ENCODE results near the gene IL1A. TPM values are rescaled to one million over a fixed set of nuclear protein-coding genes. Genes with fewer than 3 reads are reported as not detected.

IL1A gene
- total RNA-seq, 2 experiments from 2014 or later = not detected

GRCh38 chr2:112772911-112773475, 11.3 kb downstream of the IL1A start:
- no peak overlapping the region for H3K27ac Mint-ChIP-seq
- H3K4me3 ChIP-seq (ENCODE audit: low read length) = no peak overlapping the region
- no peak overlapping the region for H3K27ac ChIP-seq (ENCODE audit: low read depth in 1 of 2, low read length in 2 of 2)
- no peaks in the 10 kb centered on the region for H3K36me3 ChIP-seq (ENCODE audit: insufficient read depth, low read length)
- TF ChIP-seq, protein P1, sequence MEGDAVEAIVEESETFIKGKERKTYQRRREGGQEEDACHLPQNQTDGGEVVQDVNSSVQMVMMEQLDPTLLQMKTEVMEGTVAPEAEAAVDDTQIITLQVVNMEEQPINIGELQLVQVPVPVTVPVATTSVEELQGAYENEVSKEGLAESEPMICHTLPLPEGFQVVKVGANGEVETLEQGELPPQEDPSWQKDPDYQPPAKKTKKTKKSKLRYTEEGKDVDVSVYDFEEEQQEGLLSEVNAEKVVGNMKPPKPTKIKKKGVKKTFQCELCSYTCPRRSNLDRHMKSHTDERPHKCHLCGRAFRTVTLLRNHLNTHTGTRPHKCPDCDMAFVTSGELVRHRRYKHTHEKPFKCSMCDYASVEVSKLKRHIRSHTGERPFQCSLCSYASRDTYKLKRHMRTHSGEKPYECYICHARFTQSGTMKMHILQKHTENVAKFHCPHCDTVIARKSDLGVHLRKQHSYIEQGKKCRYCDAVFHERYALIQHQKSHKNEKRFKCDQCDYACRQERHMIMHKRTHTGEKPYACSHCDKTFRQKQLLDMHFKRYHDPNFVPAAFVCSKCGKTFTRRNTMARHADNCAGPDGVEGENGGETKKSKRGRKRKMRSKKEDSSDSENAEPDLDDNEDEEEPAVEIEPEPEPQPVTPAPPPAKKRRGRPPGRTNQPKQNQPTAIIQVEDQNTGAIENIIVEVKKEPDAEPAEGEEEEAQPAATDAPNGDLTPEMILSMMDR (IDR thresholded peaks at IDR 0.05) = no peak
- intact Hi-C loops (cut with DNase I, micrococcal nuclease) = no loop called here
- ATAC-seq (ENCODE audit: poor library complexity) (no peak), DNase-seq (no peak)
- peaks cover 8% of the 10 kb centered on the region for H3K27me3 Mint-ChIP-seq
- H3K36me3 Mint-ChIP-seq (ENCODE audit: low read depth) = no peaks in the 10 kb centered on the region
- H3K27me3 ChIP-seq (ENCODE audit: control insufficient read depth in 1 of 2, insufficient read depth in 2 of 2, low read length in 2 of 2) = no peaks in the 10 kb centered on the region
- H3K4me1 ChIP-seq (ENCODE audit: insufficient read depth, low read length) = peaks cover 9% of the 10 kb centered on the region
- H3K9me3 Mint-ChIP-seq = no peaks in the 10 kb centered on the region
- ChIA-PET POLR2A (interaction anchor here (0.6 to 0.7 kb wide), 2 partner anchors 11 to 283 kb away, joined by 3 read pairs; no protein-coding TSS in a partner anchor), CTCF (interaction anchor here (1.1 kb wide), 1 partner anchor 23 kb away, joined by 4 read pairs; no protein-coding TSS in a partner anchor)
- H3K4me1 Mint-ChIP-seq (ENCODE audit: low read depth) = peaks cover 16% of the 10 kb centered on the region
- no peak overlapping the region for H3K4me3 Mint-ChIP-seq
- no peaks in the 10 kb centered on the region for H3K9me3 ChIP-seq (ENCODE audit: control insufficient read depth in 1 of 2, insufficient read depth in 1 of 2, low read length in 2 of 2)

- peaks cover 3% of the 10 kb centered on the region for H3K27me3 Mint-ChIP-seq
- CTCF ChIA-PET = no interaction called here
- peaks cover 18% of the 10 kb centered on the region for H3K4me1 Mint-ChIP-seq (ENCODE audit: low read depth)
- Histone ChIP-seq H3K27ac (ENCODE audit: low read depth in 1 of 2, low read length in 2 of 2) (no peak overlapping the region), H3K27me3 (ENCODE audit: control insufficient read depth in 1 of 2, insufficient read depth in 2 of 2, low read length in 2 of 2) (no peaks in the 10 kb centered on the region), H3K4me3 (ENCODE audit: low read length) (no peak overlapping the region), H3K4me1 (ENCODE audit: insufficient read depth, low read length) (peaks cover 10% of the 10 kb centered on the region), H3K36me3 (ENCODE audit: insufficient read depth, low read length) (no peaks in the 10 kb centered on the region), H3K9me3 (ENCODE audit: control insufficient read depth in 1 of 2, insufficient read depth in 1 of 2, low read length in 2 of 2) (no peaks in the 10 kb centered on the region)
- POLR2A ChIA-PET = no interaction called here
- H3K36me3 Mint-ChIP-seq (ENCODE audit: low read depth) = no peaks in the 10 kb centered on the region
- ATAC-seq (ENCODE audit: poor library complexity) = no peak
- no peak overlapping the region for H3K4me3 Mint-ChIP-seq
- peak in 1 of 14 experiments; percentile 12 for DNase-seq
- intact Hi-C loops (cut with DNase I, micrococcal nuclease) = no loop called here
- no peaks in the 10 kb centered on the region for H3K9me3 Mint-ChIP-seq
- H3K27ac Mint-ChIP-seq = no peak overlapping the region
- TF ChIP-seq, protein P1 (IDR thresholded peaks at IDR 0.05) = no peak
These were observed 12.0 kb downstream of the IL1A start for GRCh38 chr2:112772322-112772721.

GRCh38 chr2:112768432-112768831, 15.9 kb downstream of the IL1A start:
- peaks cover 33% of the 10 kb centered on the region for H3K4me1 Mint-ChIP-seq (ENCODE audit: low read depth)
- intact Hi-C loops (cut with DNase I, micrococcal nuclease) = loop anchor here in 1 of 2 experiments (10.0 kb wide), 2 partner anchors 714 to 884 kb away; partner anchors contain the start of genes ANAPC1 and TMEM87B
- CTCF ChIA-PET = interaction anchor here (1.0 to 1.2 kb wide), 3 partner anchors 18 to 117 kb away, joined by 3 read pairs; no protein-coding TSS in a partner anchor
- Histone ChIP-seq H3K4me1 (ENCODE audit: insufficient read depth, low read length) (peaks cover 21% of the 10 kb centered on the region), H3K36me3 (ENCODE audit: insufficient read depth, low read length) (no peaks in the 10 kb centered on the region), H3K9me3 (ENCODE audit: control insufficient read depth in 1 of 2, insufficient read depth in 1 of 2, low read length in 2 of 2) (no peaks in the 10 kb centered on the region), H3K27ac (ENCODE audit: low read depth in 1 of 2, low read length in 2 of 2) (peak overlapping the region in 1 of 2 donors; percentile 42), H3K27me3 (ENCODE audit: control insufficient read depth in 1 of 2, insufficient read depth in 2 of 2, low read length in 2 of 2) (no peaks in the 10 kb centered on the region), H3K4me3 (ENCODE audit: low read length) (peak overlapping the region; percentile 39)
- H3K4me3 Mint-ChIP-seq = no peak overlapping the region
- H3K27me3 Mint-ChIP-seq = no peaks in the 10 kb centered on the region
- ATAC-seq (ENCODE audit: poor library complexity) (no peak), DNase-seq (peak in 1 of 14 experiments; percentile 22)
- no peaks in the 10 kb centered on the region for H3K9me3 Mint-ChIP-seq
- no peaks in the 10 kb centered on the region for H3K36me3 Mint-ChIP-seq (ENCODE audit: low read depth)
- TF ChIP-seq, protein P1 (IDR thresholded peaks at IDR 0.05) = no peak
- POLR2A ChIA-PET = no interaction called here
- no peak overlapping the region for H3K27ac Mint-ChIP-seq
